Choroid plexus epithelial cell (primary cell): Measurements from ENCODE around the gene KCNJ12.
"Not testable (repeated sequence)": the region's sequence is repeated elsewhere in the genome, so short reads cannot be mapped to it uniquely, and the experiment has no call there.

Experiments
- DNase-seq: peaks from one replicate; pipeline ENCODE4 v3.0.0-alpha.2; 2010; ENCODE audit warnings: low read depth
- H3K4me3 ChIP-seq: 2 replicates; pipeline ENCODE4 v1.5.1; 2011; ENCODE audit warnings: low read depth, mild to moderate bottlenecking, control low read depth, low read length, moderate library complexity
- CTCF ChIP-seq: conservative IDR thresholded peaks from 2 replicates; pipeline ENCODE4 v1.5.1; 2011; ENCODE audit warnings: low read depth, mild to moderate bottlenecking, control low read depth, inconsistent platforms, low read length, moderate library complexity

KCNJ12 gene

GRCh38 chr17:21400816-21401593 is 24.8 kb downstream of the KCNJ12 start:
- TF ChIP-seq CTCF: no peak
- H3K4me3 ChIP-seq: no peak overlapping the region
- no peak for DNase-seq

- peak; percentile 91 for DNase-seq
- not testable (repeated sequence) for H3K4me3 ChIP-seq
Measured at GRCh38 chr17:21402166-21402571, 26.0 kb downstream of the KCNJ12 start.

GRCh38 chr17:21402926-21403325 is 26.8 kb downstream of the KCNJ12 start:
- DNase-seq: not testable (repeated sequence)

GRCh38 chr17:21404106-21404505 is 27.9 kb downstream of the KCNJ12 start:
- not testable (repeated sequence) for H3K4me3 ChIP-seq, DNase-seq

More at GRCh38 chr17:21402926-21403325, 26.8 kb downstream of the KCNJ12 start:
- H3K4me3 ChIP-seq: not testable (repeated sequence)

GRCh38 chr17:21404539-21404938 is 28.4 kb downstream of the KCNJ12 start:
- peak; percentile 14 for TF ChIP-seq CTCF
- DNase-seq, H3K4me3 ChIP-seq: not testable (repeated sequence)

- not testable (repeated sequence) for DNase-seq
Measured at GRCh38 chr17:21404956-21405731, 29.0 kb downstream of the KCNJ12 start.

GRCh38 chr17:21405904-21406400 is 29.8 kb downstream of the KCNJ12 start:
- DNase-seq, H3K4me3 ChIP-seq: not testable (repeated sequence)

More at GRCh38 chr17:21404956-21405731, 29.0 kb downstream of the KCNJ12 start:
- H3K4me3 ChIP-seq: not testable (repeated sequence)

GRCh38 chr17:21406616-21407404 is 30.7 kb downstream of the KCNJ12 start:
- DNase-seq, H3K4me3 ChIP-seq: not testable (repeated sequence)

GRCh38 chr17:21407752-21408151 is 31.6 kb downstream of the KCNJ12 start:
- not testable (repeated sequence) for H3K4me3 ChIP-seq, DNase-seq

- not testable (repeated sequence) for H3K4me3 ChIP-seq, DNase-seq
Measured at GRCh38 chr17:21408224-21408623, 32.1 kb downstream of the KCNJ12 start.

GRCh38 chr17:21408766-21409300 is 32.7 kb downstream of the KCNJ12 start:
- DNase-seq: not testable (repeated sequence)

GRCh38 chr17:21409388-21409787 is 33.2 kb downstream of the KCNJ12 start:
- not testable (repeated sequence) for H3K4me3 ChIP-seq, DNase-seq

More at GRCh38 chr17:21408766-21409300, 32.7 kb downstream of the KCNJ12 start:
- H3K4me3 ChIP-seq: not testable (repeated sequence)

GRCh38 chr17:21409971-21410370 is 33.8 kb downstream of the KCNJ12 start:
- H3K4me3 ChIP-seq, DNase-seq: not testable (repeated sequence)

GRCh38 chr17:21410371-21410770 is 34.2 kb downstream of the KCNJ12 start:
- H3K4me3 ChIP-seq, DNase-seq: not testable (repeated sequence)

GRCh38 chr17:21410906-21411678 is 34.9 kb downstream of the KCNJ12 start:
- H3K4me3 ChIP-seq, DNase-seq: not testable (repeated sequence)
